Colonic mucosa (tissue), 4 donors: ENCODE measurements around the gene ERFL. TPM values are rescaled to one million over a fixed set of nuclear protein-coding genes. Genes with fewer than 3 reads are reported as not detected.

ENCODE experiments used
- DNase-seq: peaks from one replicate; pipeline ENCODE4 v3.0.0-alpha.2; 2020
- H3K27ac ChIP-seq: fragments of 200-600 bp; one replicate; pipeline ENCODE4 v1.8.0; 2021
- H3K27me3 ChIP-seq: fragments of 200-600 bp; one replicate; pipeline ENCODE4 v1.8.0; 2021
- H3K36me3 ChIP-seq: fragments of 200-600 bp; one replicate; pipeline ENCODE4 v1.8.0; 2021
- H3K4me1 ChIP-seq: fragments of 200-600 bp; one replicate; pipeline ENCODE4 v1.8.0; 2021; ENCODE audit warnings: mild to moderate bottlenecking
- H3K4me3 ChIP-seq: fragments of 200-600 bp; one replicate; pipeline ENCODE4 v1.8.0; 2021
- H3K9ac ChIP-seq, 2 donors: one replicate each; pipeline ENCODE4 v1.7.0; 2013; ENCODE audit warnings: control low read depth in 2 of 2, low read depth in 2 of 2, low read length in 2 of 2
- H3K9me3 ChIP-seq: fragments of 200-600 bp; one replicate; pipeline ENCODE4 v1.8.0; 2021
- CTCF ChIP-seq: fragments of 200-600 bp; IDR thresholded peaks from one replicate; pipeline ENCODE4 v1.8.0; 2022; ENCODE audit warnings: antibody characterized with exemption, mild to moderate bottlenecking
- intact Hi-C: fragments of 100-400 bp; cut with DNase I; formaldehyde crosslinking; loops from one replicate; pipeline ENCODE4 v1.14.1; 2022
- total RNA-seq, 2 donors: library from RNA; stranded (reverse); fragmentation: NEBNext Ultra II Directional in 1 of 2; extraction: Animal tissue kit (Norgen Biotek cat#: 25700) in 1 of 2; gene quantifications; one replicate each; pipeline ENCODE4 v1.2.1, GENCODE V29; 2021
- donor health status: healthy.
- donor health status: DM: no; HTN: no; CAD: no.
- donor health status: DM: no; HTN: no; CAD: no.

ERFL gene
- total RNA-seq, 2 donors from 2014 or later = 0.42 to 0.47 TPM

GRCh38 chr19:41864374-41864773, 63.9 kb downstream of the ERFL start:
- H3K4me3 ChIP-seq = no peak overlapping the region
- no peak for TF ChIP-seq CTCF
- DNase-seq = no peak
- no peak overlapping the region for H3K9ac ChIP-seq
- H3K36me3 ChIP-seq = peaks cover 26% of the 10 kb centered on the region
- no peaks in the 10 kb centered on the region for H3K9me3 ChIP-seq
- intact Hi-C loops = no loop called here
- H3K4me1 ChIP-seq = peaks cover 7% of the 10 kb centered on the region
- H3K27ac ChIP-seq = no peak overlapping the region
- H3K27me3 ChIP-seq = no peaks in the 10 kb centered on the region

- H3K36me3 ChIP-seq = peaks cover 22% of the 10 kb centered on the region
- no peaks in the 10 kb centered on the region for H3K27me3 ChIP-seq
- no peak overlapping the region for H3K27ac ChIP-seq
- peaks cover 11% of the 10 kb centered on the region for H3K4me1 ChIP-seq
- H3K9me3 ChIP-seq = no peaks in the 10 kb centered on the region
- intact Hi-C loops = no loop called here
- no peak for DNase-seq
- TF ChIP-seq CTCF = no peak
- H3K9ac ChIP-seq = no peak overlapping the region
- no peak overlapping the region for H3K4me3 ChIP-seq
Observed at GRCh38 chr19:41863209-41863931, 64.9 kb downstream of the ERFL start.

GRCh38 chr19:41862445-41862986, 65.7 kb downstream of the ERFL start:
- intact Hi-C loops = no loop called here
- DNase-seq = no peak
- no peak overlapping the region for H3K4me3 ChIP-seq

GRCh38 chr19:41861846-41862245, 66.4 kb downstream of the ERFL start:
- H3K27ac ChIP-seq = no peak overlapping the region
- H3K4me1 ChIP-seq = peaks cover 11% of the 10 kb centered on the region
- no peak for DNase-seq
- peak overlapping the region; percentile 36 to 98 for H3K9ac ChIP-seq
- no peaks in the 10 kb centered on the region for H3K9me3 ChIP-seq
- TF ChIP-seq CTCF = no peak
- H3K4me3 ChIP-seq = peak overlapping the region; percentile 86
- peaks cover 22% of the 10 kb centered on the region for H3K36me3 ChIP-seq
- intact Hi-C loops = no loop called here
- no peaks in the 10 kb centered on the region for H3K27me3 ChIP-seq

More at GRCh38 chr19:41862445-41862986, 65.7 kb downstream of the ERFL start:
- Histone ChIP-seq H3K36me3 (peaks cover 22% of the 10 kb centered on the region), H3K9me3 (no peaks in the 10 kb centered on the region), H3K27me3 (no peaks in the 10 kb centered on the region), H3K27ac (no peak overlapping the region), H3K9ac (peak overlapping the region in 1 of 2 donors; percentile 9), H3K4me1 (peaks cover 11% of the 10 kb centered on the region)
- no peak for TF ChIP-seq CTCF

- Histone ChIP-seq H3K27ac (no peak overlapping the region), H3K9ac (peak overlapping the region; percentile 89 to 98), H3K4me3 (peak overlapping the region; percentile 86), H3K4me1 (peaks cover 11% of the 10 kb centered on the region), H3K36me3 (peaks cover 22% of the 10 kb centered on the region), H3K9me3 (no peaks in the 10 kb centered on the region), H3K27me3 (no peaks in the 10 kb centered on the region)
- no peak for TF ChIP-seq CTCF
- no peak for DNase-seq
- intact Hi-C loops = no loop called here
Observed at GRCh38 chr19:41861116-41861768, 67.0 kb downstream of the ERFL start.
